ENCODE measurements around the gene IGSF11.

- TF ChIP-seq CTCF (IDR thresholded peaks at IDR 0.05) (no peak), POLR2A (IDR thresholded peaks at IDR 0.05) (no peak)
Measured at GRCh38 chr3:118974356-118975097, 60.1 kb downstream of the IGSF11 start.

All from vagina (tissue), 2 donors.